Fibroblast of lung (primary cell): Measurements from ENCODE around the gene ARPC2.
A peak's percentile ranks its signal among the peaks of the same experiment; 100 is the strongest.

Source experiments
- EZH2 ChIP-seq: IDR thresholded peaks from 2 replicates; pipeline ENCODE4 v1.5.1; 2012; ENCODE audit warnings: low read length, control low read depth, mild to moderate bottlenecking; ENCODE audit errors: missing control alignments
- TF ChIP-seq, protein P1 (sequence below), 2 donors: IDR thresholded peaks in 1 of 2; conservative IDR thresholded peaks in 1 of 2; 1 replicate in 1 of 2; 2 replicates in 1 of 2; pipeline ENCODE4 v1.5.1; 2011 to 2012; ENCODE audit warnings: low read length in 2 of 2, control low read depth in 1 of 2, inconsistent platforms in 1 of 2, low read depth in 1 of 2, mild to moderate bottlenecking in 1 of 2

DNA sequence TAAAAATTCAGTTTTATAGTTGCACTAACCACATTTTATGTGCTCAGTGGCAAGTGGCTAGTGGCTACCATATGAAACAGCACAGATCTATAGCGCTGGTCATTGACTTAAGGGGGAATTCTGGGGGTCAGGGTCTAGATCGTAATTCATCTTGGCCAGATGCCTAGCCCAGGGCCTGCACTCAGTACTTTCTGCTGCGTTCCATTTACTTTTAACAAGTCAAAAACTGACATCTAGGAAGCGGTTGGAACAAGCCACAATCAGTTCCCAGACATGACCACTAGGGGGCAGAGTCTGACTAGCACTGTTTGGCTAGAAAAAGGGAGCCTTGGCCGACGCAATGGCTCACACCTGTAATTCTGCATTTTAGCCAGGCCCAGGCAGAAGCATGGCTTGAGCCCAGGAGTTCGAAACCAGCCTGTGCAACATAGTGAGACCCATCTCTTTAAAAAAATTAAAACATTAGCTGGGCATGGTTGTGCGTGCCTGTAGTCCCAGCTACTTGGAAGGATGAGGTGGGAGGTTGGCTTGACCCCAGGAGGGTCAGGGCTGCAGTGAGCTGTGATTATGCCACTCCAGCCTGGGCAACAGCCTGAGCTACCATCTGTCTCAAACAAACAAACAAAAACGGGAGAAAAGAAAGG is 84.3 kb downstream of the ARPC2 start:
- TF ChIP-seq, protein P1, sequence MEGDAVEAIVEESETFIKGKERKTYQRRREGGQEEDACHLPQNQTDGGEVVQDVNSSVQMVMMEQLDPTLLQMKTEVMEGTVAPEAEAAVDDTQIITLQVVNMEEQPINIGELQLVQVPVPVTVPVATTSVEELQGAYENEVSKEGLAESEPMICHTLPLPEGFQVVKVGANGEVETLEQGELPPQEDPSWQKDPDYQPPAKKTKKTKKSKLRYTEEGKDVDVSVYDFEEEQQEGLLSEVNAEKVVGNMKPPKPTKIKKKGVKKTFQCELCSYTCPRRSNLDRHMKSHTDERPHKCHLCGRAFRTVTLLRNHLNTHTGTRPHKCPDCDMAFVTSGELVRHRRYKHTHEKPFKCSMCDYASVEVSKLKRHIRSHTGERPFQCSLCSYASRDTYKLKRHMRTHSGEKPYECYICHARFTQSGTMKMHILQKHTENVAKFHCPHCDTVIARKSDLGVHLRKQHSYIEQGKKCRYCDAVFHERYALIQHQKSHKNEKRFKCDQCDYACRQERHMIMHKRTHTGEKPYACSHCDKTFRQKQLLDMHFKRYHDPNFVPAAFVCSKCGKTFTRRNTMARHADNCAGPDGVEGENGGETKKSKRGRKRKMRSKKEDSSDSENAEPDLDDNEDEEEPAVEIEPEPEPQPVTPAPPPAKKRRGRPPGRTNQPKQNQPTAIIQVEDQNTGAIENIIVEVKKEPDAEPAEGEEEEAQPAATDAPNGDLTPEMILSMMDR (conservative IDR thresholded peaks at IDR 0.05 in 1 of 2, IDR thresholded peaks at IDR 0.05 in 1 of 2; ENCODE audit: low read depth in 1 of 2, low read length in 2 of 2), result peak; percentile 96 to 98
- no peak for TF ChIP-seq EZH2
